ENCODE results near the gene AGPAT3.

The AGPAT3 gene

GRCh38 chr21:43935711-43936110 is 70.7 kb downstream of the AGPAT3 start (continued):
- TF ChIP-seq ZNF600 (tag by site-specific recombination; IDR thresholded peaks at IDR 0.05) = 0 out of 2 replicates have a peak, but pooled peaks have one; percentile 22

GRCh38 chr21:43936247-43936967 is 71.4 kb downstream of the AGPAT3 start:
- TF ChIP-seq ZNF341 (tag by site-specific recombination; IDR thresholded peaks at IDR 0.05; ENCODE audit: low read depth) = peak; percentile 56; the same call in 1 of the 2 replicates
- TF ChIP-seq ZNF391 (tag by site-specific recombination; IDR thresholded peaks at IDR 0.05; ENCODE audit: borderline replicate concordance, low read depth) = no peak
- Histone ChIP-seq H3K9me3 (ENCODE audit: control insufficient read depth, insufficient read depth, low read depth, low read length) (no peaks in the 10 kb centered on the region), H3K4me3 (ENCODE audit: low read depth, low read length) (no peak overlapping the region), H3K27ac (ENCODE audit: extremely low read depth, low read depth, low read length) (no peak overlapping the region), H3K4me1 (ENCODE audit: control insufficient read depth, insufficient read depth, low read length) (peaks cover 4% of the 10 kb centered on the region; the same call in 1 of the 2 replicates), H3K36me3 (ENCODE audit: control insufficient read depth in 2 of 2, insufficient read depth in 1 of 2, low read length in 2 of 2) (peaks cover 3 to 17% of the 10 kb centered on the region in 2 experiments; a peak in 2 of 3 replicates)
- ChIA-PET POLR2A (no interaction called here), CTCF (interaction anchor here (1.1 to 1.5 kb wide), 3 partner anchors 11 to 126 kb away, joined by 3 to 6 read pairs (median 3); no protein-coding TSS in a partner anchor)

GRCh38 chr21:43937051-43937832 is 72.2 kb downstream of the AGPAT3 start:
- Histone ChIP-seq H3K36me3 (ENCODE audit: control insufficient read depth in 2 of 2, insufficient read depth in 1 of 2, low read length in 2 of 2) (peaks cover 3 to 16% of the 10 kb centered on the region in 2 experiments; a peak in 2 of 3 replicates), H3K4me3 (ENCODE audit: low read depth, low read length) (no peak overlapping the region), H3K9me3 (ENCODE audit: control insufficient read depth, insufficient read depth, low read depth, low read length) (no peaks in the 10 kb centered on the region), H3K4me1 (ENCODE audit: control insufficient read depth, insufficient read depth, low read length) (peaks cover 4% of the 10 kb centered on the region; the same call in 1 of the 2 replicates), H3K27ac (ENCODE audit: extremely low read depth, low read depth, low read length) (no peak overlapping the region)
- ChIA-PET CTCF (interaction anchor here (0.8 to 3.6 kb wide), 9 partner anchors 9 to 126 kb away, joined by 3 to 23 read pairs (median 4); no protein-coding TSS in a partner anchor), POLR2A (interaction anchor here (0.7 kb wide), 1 partner anchor 75 kb away, joined by 4 read pairs; no protein-coding TSS in a partner anchor)
- 0 out of 2 replicates have a peak, but pooled peaks have one; percentile 20 for TF ChIP-seq SP7 (tag by site-specific recombination; IDR thresholded peaks at IDR 0.05)
- TF ChIP-seq ZNF248 (tag by site-specific recombination; IDR thresholded peaks at IDR 0.05) = no peak
- no peak for TF ChIP-seq HOXC10 (CRISPR knock-in tag; IDR thresholded peaks at IDR 0.05)
- no peak for TF ChIP-seq ZNF792 (tag by site-specific recombination; IDR thresholded peaks at IDR 0.05)
- peak; percentile 50; the same call in 1 of the 2 replicates for TF ChIP-seq KLF8 (tag by site-specific recombination; IDR thresholded peaks at IDR 0.05)
- peak; percentile 59 for TF ChIP-seq SETDB1 (IDR thresholded peaks at IDR 0.05; ENCODE audit: insufficient read length, low read length)
- no peak for TF ChIP-seq ZBTB6 (tag by site-specific recombination; IDR thresholded peaks at IDR 0.05)
- peak; percentile 81; the same call in 1 of the 2 replicates for TF ChIP-seq ZSCAN5A (tag by site-specific recombination; IDR thresholded peaks at IDR 0.05)
- TF ChIP-seq ZNF280D (tag by site-specific recombination; IDR thresholded peaks at IDR 0.05) = peak; percentile 98
- TF ChIP-seq ZSCAN4 (tag by site-specific recombination; IDR thresholded peaks at IDR 0.05) = peak; percentile 22; the same call in 1 of the 2 replicates
- TF ChIP-seq SCRT1 (tag by site-specific recombination; IDR thresholded peaks at IDR 0.05; ENCODE audit: borderline replicate concordance) = no peak
- TF ChIP-seq ZNF335 (tag by site-specific recombination; conservative IDR thresholded peaks at IDR 0.05) = no peak
- TF ChIP-seq ZFP37 (tag by site-specific recombination; IDR thresholded peaks at IDR 0.05) = no peak
